H1 (cell line): Measurements from ENCODE around the gene APOL6. TPM values are rescaled to one million over a fixed set of nuclear protein-coding genes. Genes with fewer than 3 reads are reported as not detected.

Experiments used
- CTCF ChIA-PET: fragments of 300-600 bp; sonication (Branson Sonifier 250); formaldehyde crosslinking; loops from one replicate; lab custom pipeline; 2021; ENCODE audit not compliant: partially characterized antibody; lab: Charles Lee
- POLR2A ChIA-PET: fragments of 300-600 bp; sonication (Branson Sonifier 250); formaldehyde crosslinking; loops from one replicate; lab custom pipeline; 2021; ENCODE audit warnings: inconsistent platforms; ENCODE audit not compliant: partially characterized antibody; lab: Charles Lee
- DNase-seq, 2 experiments: peaks; one replicate each; pipeline versions ENCODE4 v3.0.0 to v3.0.0-alpha.2; 2010 to 2022; ENCODE audit warnings: low spot score in 2 of 2, low read depth in 1 of 2, mixed read lengths in 1 of 2
- FAIRE-seq: peaks from 2 replicates; lab custom pipeline; 2011; peaks lifted over from hg19 to GRCh38; lab: Jason Lieb, UNC
- H2AFZ ChIP-seq: 2 replicates; pipeline ENCODE4 v1.8.1; 2012; ENCODE audit warnings: low read length, inconsistent platforms
- H2AK5ac ChIP-seq: 2 replicates; pipeline ENCODE4 v1.6.1; 2013; ENCODE audit warnings: low read depth, low read length
- H2BK120ac ChIP-seq: replicated peaks from 2 replicates; pipeline ENCODE3; 2013; ENCODE audit warnings: low read depth, low read length, inconsistent platforms
- H2BK12ac ChIP-seq: 2 replicates; pipeline ENCODE4 v1.6.1; 2013; ENCODE audit warnings: low read depth, low read length
- H2BK15ac ChIP-seq: 2 replicates; pipeline ENCODE4 v1.6.1; 2013; ENCODE audit warnings: low read length
- H2BK20ac ChIP-seq: 2 replicates; pipeline ENCODE4 v1.6.1; 2013; ENCODE audit warnings: low read length
- H2BK5ac ChIP-seq: 2 replicates; pipeline ENCODE4 v1.6.1; 2013; ENCODE audit warnings: low read depth, low read length
- H3K14ac ChIP-seq: 2 replicates; pipeline ENCODE4 v1.6.1; 2013; ENCODE audit warnings: inconsistent platforms; ENCODE audit not compliant: insufficient read length
- H3K18ac ChIP-seq: 2 replicates; pipeline ENCODE4 v1.6.1; 2013; ENCODE audit warnings: low read length; ENCODE audit errors: extremely low read depth
- H3K23ac ChIP-seq: 2 replicates; pipeline ENCODE4 v1.6.1; 2013; ENCODE audit warnings: inconsistent platforms; ENCODE audit not compliant: insufficient read length
- H3K23me2 ChIP-seq: 2 replicates; pipeline ENCODE4 v1.6.1; 2013; ENCODE audit warnings: low read depth, low read length
- H3K27ac ChIP-seq: 2 replicates; pipeline ENCODE4 v1.6.1; 2011; ENCODE audit warnings: low read depth, low read length, inconsistent platforms
- H3K27me3 ChIP-seq, 4 experiments: replicated peaks in 1 of 4; 1 replicate in 1 of 4; 2 replicates in 3 of 4; pipeline versions ENCODE4 v1.6.1 to v1.8.1; 2011 to 2013; ENCODE audit warnings: low read length in 3 of 4, mild to moderate bottlenecking in 3 of 4, inconsistent platforms in 2 of 4, mixed read lengths in 2 of 4, moderate library complexity in 1 of 4; ENCODE audit not compliant: control insufficient read depth in 3 of 4, insufficient read depth in 3 of 4; ENCODE audit errors: extremely low read depth in 1 of 4
- H3K36me3 ChIP-seq, 4 experiments: 2 replicates each; pipeline versions ENCODE4 v1.6.1 to v1.8.1; 2011 to 2013; ENCODE audit warnings: mild to moderate bottlenecking in 4 of 4, low read length in 3 of 4, moderate library complexity in 2 of 4, control low read depth in 1 of 4, inconsistent platforms in 1 of 4; ENCODE audit not compliant: insufficient read depth in 4 of 4, control insufficient read depth in 2 of 4
- H3K4ac ChIP-seq: replicated peaks from 2 replicates; pipeline ENCODE3; 2013; ENCODE audit warnings: low read length, low read depth, mixed read lengths, inconsistent platforms; ENCODE audit not compliant: insufficient read length
- H3K4me1 ChIP-seq, 4 experiments: replicated peaks in 1 of 4; 1 replicate in 1 of 4; 2 replicates in 3 of 4; pipeline versions ENCODE4 v1.6.1 to v1.8.1; 2011 to 2013; ENCODE audit warnings: low read length in 3 of 4, inconsistent platforms in 2 of 4, mixed read lengths in 1 of 4; ENCODE audit not compliant: insufficient read depth in 4 of 4, control insufficient read depth in 3 of 4
- H3K4me2 ChIP-seq, 2 experiments: 2 replicates each; pipeline versions ENCODE4 v1.6.1 to v1.8.1; 2011 to 2013; ENCODE audit warnings: low read depth in 2 of 2, low read length in 2 of 2, control low read depth in 1 of 2, inconsistent platforms in 1 of 2, mild to moderate bottlenecking in 1 of 2; ENCODE audit not compliant: insufficient read depth in 1 of 2
- H3K4me3 ChIP-seq, 4 experiments: fragments of 200-600, 300-600 bp in 1 of 4; sonication (generic), shearing (Covaris generic), sonication (Bioruptor Twin) in 1 of 4; 2 replicates each; pipeline versions ENCODE4 v1.5.1 to v1.8.1; 2011 to 2016; ENCODE audit warnings: low read length in 4 of 4, low read depth in 3 of 4, control low read depth in 2 of 4, inconsistent platforms in 2 of 4, mild to moderate bottlenecking in 2 of 4, mixed read lengths in 1 of 4, moderate library complexity in 1 of 4; ENCODE audit not compliant: insufficient read depth in 2 of 4; ENCODE audit errors: extremely low read depth in 1 of 4
- H3K56ac ChIP-seq: replicated peaks from 2 replicates; pipeline ENCODE3; 2013; ENCODE audit warnings: low read depth, mild to moderate bottlenecking, mixed read lengths, low read length, inconsistent platforms; ENCODE audit not compliant: insufficient read length
- H3K79me1 ChIP-seq: 2 replicates; pipeline ENCODE4 v1.6.1; 2013; ENCODE audit warnings: low read depth, low read length, control low read depth
- H3K79me2 ChIP-seq, 2 experiments: 2 replicates each; pipeline versions ENCODE4 v1.6.1 to v1.8.1; 2012 to 2013; ENCODE audit warnings: low read length in 2 of 2, mild to moderate bottlenecking in 2 of 2, inconsistent platforms in 1 of 2; ENCODE audit not compliant: insufficient read depth in 2 of 2, control insufficient read depth in 1 of 2
- H3K9ac ChIP-seq, 4 experiments: replicated peaks in 1 of 4; 1 replicate in 1 of 4; 2 replicates in 3 of 4; pipeline versions ENCODE4 v1.6.1 to v1.8.1; 2011 to 2013; ENCODE audit warnings: low read depth in 3 of 4, low read length in 3 of 4, control low read depth in 2 of 4, mild to moderate bottlenecking in 2 of 4, moderate library complexity in 2 of 4, inconsistent platforms in 1 of 4; ENCODE audit errors: extremely low read depth in 1 of 4
- H3K9me3 ChIP-seq, 2 experiments: 2 replicates each; pipeline versions ENCODE4 v1.6.1 to v1.8.1; 2012 to 2013; ENCODE audit warnings: mild to moderate bottlenecking in 2 of 2, moderate library complexity in 2 of 2, control low read depth in 1 of 2, inconsistent platforms in 1 of 2, low read depth in 1 of 2, low read length in 1 of 2, mixed read lengths in 1 of 2; ENCODE audit not compliant: insufficient read depth in 2 of 2
- H4K20me1 ChIP-seq, 2 experiments: replicated peaks in 1 of 2; 2 replicates each; pipeline versions ENCODE3 to v1.8.1; 2011 to 2013; ENCODE audit warnings: inconsistent platforms in 2 of 2, low read length in 2 of 2, mild to moderate bottlenecking in 1 of 2; ENCODE audit not compliant: insufficient read depth in 2 of 2, control insufficient read depth in 1 of 2
- H4K5ac ChIP-seq: 2 replicates; pipeline ENCODE4 v1.6.1; 2013; ENCODE audit warnings: low read length, low read depth, mixed read lengths, inconsistent platforms; ENCODE audit not compliant: insufficient read length
- H4K8ac ChIP-seq: 2 replicates; pipeline ENCODE4 v1.8.0; 2013; ENCODE audit warnings: mild to moderate bottlenecking, moderate library complexity, low read length, inconsistent platforms; ENCODE audit not compliant: insufficient read depth; ENCODE audit errors: extremely low read depth
- H4K91ac ChIP-seq: replicated peaks from 2 replicates; pipeline ENCODE3; 2013; ENCODE audit warnings: low read length, mixed read lengths, inconsistent platforms; ENCODE audit not compliant: insufficient read length
- BACH1 ChIP-seq: IDR thresholded peaks from 2 replicates; pipeline ENCODE4 v1.6.1; 2012; ENCODE audit warnings: low read length, improper control_type of control experiment
- CREB1 ChIP-seq: IDR thresholded peaks from 2 replicates; pipeline ENCODE4 v1.6.1; 2012; ENCODE audit warnings: inconsistent platforms
- SIX5 ChIP-seq: IDR thresholded peaks from 2 replicates; pipeline ENCODE4 v1.6.1; 2011; ENCODE audit warnings: mild to moderate bottlenecking, low read depth, low read length
- WGBS, 2 experiments: shearing (Covaris generic) in 1 of 2; methylation state at CpG; one replicate each; pipeline versions ENCODE4 v1.1.6 to v1.1.7; 2013 to 2015; ENCODE audit warnings: low lambda C conversion rate in 2 of 2, mixed read lengths in 2 of 2, inconsistent platforms in 1 of 2, low coverage in 1 of 2, missing lambda C conversion rate in 1 of 2; ENCODE audit not compliant: insufficient replicate concordance in 2 of 2, insufficient coverage in 1 of 2, insufficient read length in 1 of 2; ENCODE audit errors: extremely low coverage in 1 of 2, missing lambda C conversion rate in 1 of 2; 5-methylcytosine and 5-hydroxymethylcytosine counted together
- polyA plus RNA-seq, 7 experiments: library from polyadenylated mRNA; depleted of rRNA in 3 of 7; stranded (reverse) in 5 of 7; unstranded in 2 of 7; fragments of >200 nt in 5 of 7; fragments of 200-250 nt in 2 of 7; gene quantifications; 1 replicate in 5 of 7; 2 replicates in 1 of 7; 4 replicates in 1 of 7; pipeline versions ENCODE4 v1.2.1 to v1.2.3, GENCODE V29; 2011 to 2013; ENCODE audit warnings: missing spikeins in 2 of 7, mixed read lengths in 2 of 7
- total RNA-seq: library from RNA; stranded (reverse); fragmentation: NEBNext Ultra II Directional; extraction: Animal tissue kit (Norgen Biotek cat#: 25700); gene quantifications from 2 replicates; pipeline ENCODE4 v1.2.1, GENCODE V29; 2021
- TF ChIP-seq, protein P1 (sequence below), 3 experiments: IDR thresholded peaks; 1 replicate in 2 of 3; 2 replicates in 1 of 3; pipeline versions ENCODE4 v1.5.1 to v1.6.1; 2011; ENCODE audit warnings: low read length in 3 of 3, mild to moderate bottlenecking in 3 of 3, inconsistent platforms in 2 of 3, low read depth in 1 of 3, moderate library complexity in 1 of 3; ENCODE audit not compliant: insufficient read depth in 1 of 3; ENCODE audit errors: control extremely low read depth in 1 of 3

Gene APOL6
- total and polyA plus RNA-seq, 2 of the 8 experiments (the other 6 are each of a cell fraction or from before 2014, with no cell fraction given): 0.06 to 0.13 TPM

- H3K27me3 ChIP-seq: no peaks in the 10 kb centered on the region
- H3K4ac ChIP-seq: no peak overlapping the region
- peaks cover 0 to 4% of the 10 kb centered on the region in 2 experiments for H4K20me1 ChIP-seq
- H3K36me3 ChIP-seq: no peaks in the 10 kb centered on the region
- H3K9me3 ChIP-seq: peaks cover 0 to 7% of the 10 kb centered on the region in 2 experiments; a peak in 1 of 4 replicates
- H2BK15ac ChIP-seq: no peak overlapping the region
- DNase-seq (no peak), FAIRE-seq (no peak)
- H2BK5ac ChIP-seq: no peak overlapping the region
- H2BK120ac ChIP-seq: no peak overlapping the region
- no peak overlapping the region for H3K23ac ChIP-seq
- no peaks in the 10 kb centered on the region; the same call in 1 of the 2 replicates for H3K79me1 ChIP-seq
- no peak overlapping the region for H4K91ac ChIP-seq
- H2BK12ac ChIP-seq: 0 out of 2 replicates have a peak overlapping the region, but pooled peaks have one; percentile 5
- peaks cover 0 to 3% of the 10 kb centered on the region in 2 experiments; a peak in 1 of 4 replicates for H3K79me2 ChIP-seq
- H2AFZ ChIP-seq: no peak overlapping the region
- H3K4me2 ChIP-seq: no peak overlapping the region
- H3K9ac ChIP-seq: no peak overlapping the region; a peak in 1 of 7 replicates
- H3K18ac ChIP-seq: no peak overlapping the region
- 92% methylated on average over 9 of the region's 9 CpGs; no CpG with 5 or more reads in 1 of the 2 experiments for WGBS, 2 experiments
- no peak overlapping the region for H4K5ac ChIP-seq
- H3K27ac ChIP-seq: no peak overlapping the region
- TF ChIP-seq CREB1 (no peak), BACH1 (no peak), SIX5 (no peak)
- TF ChIP-seq, protein P1, sequence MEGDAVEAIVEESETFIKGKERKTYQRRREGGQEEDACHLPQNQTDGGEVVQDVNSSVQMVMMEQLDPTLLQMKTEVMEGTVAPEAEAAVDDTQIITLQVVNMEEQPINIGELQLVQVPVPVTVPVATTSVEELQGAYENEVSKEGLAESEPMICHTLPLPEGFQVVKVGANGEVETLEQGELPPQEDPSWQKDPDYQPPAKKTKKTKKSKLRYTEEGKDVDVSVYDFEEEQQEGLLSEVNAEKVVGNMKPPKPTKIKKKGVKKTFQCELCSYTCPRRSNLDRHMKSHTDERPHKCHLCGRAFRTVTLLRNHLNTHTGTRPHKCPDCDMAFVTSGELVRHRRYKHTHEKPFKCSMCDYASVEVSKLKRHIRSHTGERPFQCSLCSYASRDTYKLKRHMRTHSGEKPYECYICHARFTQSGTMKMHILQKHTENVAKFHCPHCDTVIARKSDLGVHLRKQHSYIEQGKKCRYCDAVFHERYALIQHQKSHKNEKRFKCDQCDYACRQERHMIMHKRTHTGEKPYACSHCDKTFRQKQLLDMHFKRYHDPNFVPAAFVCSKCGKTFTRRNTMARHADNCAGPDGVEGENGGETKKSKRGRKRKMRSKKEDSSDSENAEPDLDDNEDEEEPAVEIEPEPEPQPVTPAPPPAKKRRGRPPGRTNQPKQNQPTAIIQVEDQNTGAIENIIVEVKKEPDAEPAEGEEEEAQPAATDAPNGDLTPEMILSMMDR (IDR thresholded peaks at IDR 0.05; ENCODE audit: control extremely low read depth in 1 of 3, insufficient read depth in 1 of 3, low read depth in 1 of 3, low read length in 3 of 3): no peak
- POLR2A ChIA-PET: no interaction called here
- H3K56ac ChIP-seq: no peak overlapping the region
- H3K4me1 ChIP-seq: no peaks in the 10 kb centered on the region
- H2BK20ac ChIP-seq: no peak overlapping the region
- no peak overlapping the region for H4K8ac ChIP-seq
- CTCF ChIA-PET: interaction anchor here (0.7 to 1.4 kb wide), 3 partner anchors 10 to 514 kb away, joined by 3 to 5 read pairs (median 3); no protein-coding TSS in a partner anchor
- no peak overlapping the region for H3K4me3 ChIP-seq
- H3K23me2 ChIP-seq: peaks cover 4% of the 10 kb centered on the region
- H3K14ac ChIP-seq: no peak overlapping the region
- H2AK5ac ChIP-seq: 0 out of 2 replicates have a peak overlapping the region, but pooled peaks have one; percentile 45
Measured at GRCh38 chr22:35601743-35602615, 46.3 kb upstream of the APOL6 start.
